BJ (cell line): Measurements from ENCODE around the gene GNG2. TPM values are rescaled to one million over a fixed set of nuclear protein-coding genes. Genes with fewer than 3 reads are reported as not detected.

Experiments used
- CTCF ChIA-PET: fragments of 350-600 bp; formaldehyde crosslinking; extraction: SDS; loops from one replicate; lab custom pipeline; 2021; ENCODE audit warnings: antibody characterized with exemption, inconsistent platforms; lab: Yijun Ruan, JAX
- POLR2A ChIA-PET: fragments of 300-600 bp; sonication (Branson Sonifier 250); formaldehyde crosslinking; extraction: SDS; loops from one replicate; lab custom pipeline; 2021; ENCODE audit warnings: antibody characterized with exemption; lab: Charles Lee
- DNase-seq: peaks from one replicate; pipeline ENCODE4 v3.0.0-alpha.2; 2011; ENCODE audit warnings: low read depth
- H3K27me3 ChIP-seq: 2 replicates; pipeline ENCODE4 v1.6.0; 2011; ENCODE audit warnings: low read length; ENCODE audit not compliant: control insufficient read depth, insufficient read depth
- H3K36me3 ChIP-seq: 2 replicates; pipeline ENCODE4 v1.5.1; 2011; ENCODE audit warnings: low read length; ENCODE audit not compliant: control insufficient read depth, insufficient read depth
- H3K4me3 ChIP-seq: 2 replicates; pipeline ENCODE4 v1.5.1; 2011; ENCODE audit warnings: low read depth, mild to moderate bottlenecking, control low read depth, low read length
- CTCF ChIP-seq: IDR thresholded peaks from 2 replicates; pipeline ENCODE4 v1.5.1; 2011; ENCODE audit warnings: low read depth, mild to moderate bottlenecking, control low read depth, inconsistent platforms, low read length, moderate library complexity; ENCODE audit not compliant: insufficient read depth
- polyA plus RNA-seq: library from polyadenylated mRNA; depleted of rRNA; stranded (reverse); fragments of >200 nt; gene quantifications from 2 replicates; pipeline ENCODE4 v1.2.3, GENCODE V29; 2011

GNG2 gene
- polyA plus RNA-seq, 1 experiment, result 4.5 TPM

- Histone ChIP-seq H3K36me3 (peaks cover 24% of the 10 kb centered on the region), H3K4me3 (no peak overlapping the region), H3K27me3 (no peaks in the 10 kb centered on the region)
- POLR2A ChIA-PET, result no interaction called here
- TF ChIP-seq CTCF, result no peak
- CTCF ChIA-PET, result interaction anchor here (1.0 to 1.5 kb wide), 4 partner anchors 12 to 134 kb away, joined by 3 to 6 read pairs (median 3); partner anchors contain the start of gene NID2
- no peak for DNase-seq
Measured at GRCh38 chr14:52008136-52008535, 147.7 kb downstream of the GNG2 start.

- no peak for TF ChIP-seq CTCF
- no peaks in the 10 kb centered on the region for H3K27me3 ChIP-seq
- H3K4me3 ChIP-seq, result no peak overlapping the region
- DNase-seq, result no peak
- peaks cover 35% of the 10 kb centered on the region for H3K36me3 ChIP-seq
- ChIA-PET CTCF (interaction anchor here (1.3 to 2.9 kb wide), 3 partner anchors 13 to 125 kb away, joined by 4 to 12 read pairs (median 5); no protein-coding TSS in a partner anchor), POLR2A (no interaction called here)
Measured at GRCh38 chr14:52010173-52010693, 149.8 kb downstream of the GNG2 start.

GRCh38 chr14:52011523-52011922, 151.1 kb downstream of the GNG2 start:
- Histone ChIP-seq H3K4me3 (no peak overlapping the region), H3K27me3 (no peaks in the 10 kb centered on the region), H3K36me3 (peaks cover 28% of the 10 kb centered on the region)
- DNase-seq, result no peak
- no peak for TF ChIP-seq CTCF
- ChIA-PET POLR2A (no interaction called here), CTCF (interaction anchor here (1.6 to 2.9 kb wide), 2 partner anchors 11 to 16 kb away, joined by 5 to 12 read pairs; no protein-coding TSS in a partner anchor)

- ChIA-PET POLR2A (no interaction called here), CTCF (interaction anchor here (1.0 to 1.3 kb wide), 4 partner anchors 16 to 120 kb away, joined by 3 to 7 read pairs (median 3); no protein-coding TSS in a partner anchor)
- Histone ChIP-seq H3K4me3 (no peak overlapping the region), H3K36me3 (peaks cover 30% of the 10 kb centered on the region), H3K27me3 (no peaks in the 10 kb centered on the region)
- no peak for DNase-seq
- TF ChIP-seq CTCF, result no peak
Measured at GRCh38 chr14:52012635-52013034, 152.2 kb downstream of the GNG2 start.

GRCh38 chr14:52013984-52014600, 153.7 kb downstream of the GNG2 start:
- ChIA-PET CTCF (interaction anchor here (1.0 to 2.0 kb wide), 2 partner anchors 18 to 31 kb away, joined by 6 to 9 read pairs; no protein-coding TSS in a partner anchor), POLR2A (interaction anchor here (0.6 kb wide), 1 partner anchor 19 kb away, joined by 3 read pairs; no protein-coding TSS in a partner anchor)
- H3K4me3 ChIP-seq, result no peak overlapping the region
- peak; percentile 26 for TF ChIP-seq CTCF
- no peak for DNase-seq
- H3K36me3 ChIP-seq, result peaks cover 29% of the 10 kb centered on the region
- H3K27me3 ChIP-seq, result no peaks in the 10 kb centered on the region
